Measurements from ENCODE around the gene PCDHA11.
A peak's percentile ranks its signal among the peaks of the same experiment; 100 is the strongest.
"Not testable (repeated sequence)": the region's sequence is repeated elsewhere in the genome, so short reads cannot be mapped to it uniquely, and the experiment has no call there.

PCDHA11 gene

GRCh38 chr5:140849831-140850634, 18.7 kb upstream of the PCDHA11 start:
- not testable (repeated sequence) for H3K4me1 ChIP-seq (ENCODE audit: control insufficient read depth, low read depth, low read length); H3K23ac ChIP-seq (ENCODE audit: low read length); H3K56ac ChIP-seq (ENCODE audit: low read length); H2BK15ac ChIP-seq (replicated peaks; ENCODE audit: low read depth); H2BK5ac ChIP-seq (ENCODE audit: low read length); H2BK120ac ChIP-seq (ENCODE audit: low read depth, low read length); H2AK5ac ChIP-seq (ENCODE audit: low read length); H3K4me3 ChIP-seq (ENCODE audit: low read length); H3K4me2 ChIP-seq (ENCODE audit: low read length); H4K8ac ChIP-seq (ENCODE audit: low read depth, low read length); H3K18ac ChIP-seq (ENCODE audit: low read length); H3K36me3 ChIP-seq (ENCODE audit: control insufficient read depth, insufficient read depth, low read length); H3K79me1 ChIP-seq (ENCODE audit: low read length); H4K5ac ChIP-seq (ENCODE audit: low read length); H3K27ac ChIP-seq (ENCODE audit: low read depth, low read length); H3K79me2 ChIP-seq (ENCODE audit: control insufficient read depth, insufficient read depth, low read length); H3K4ac ChIP-seq (ENCODE audit: low read depth, low read length); H3K27me3 ChIP-seq (ENCODE audit: insufficient read depth, low read length, poor library complexity); H3K9ac ChIP-seq (ENCODE audit: low read length); DNase-seq
- WGBS (ENCODE audit: extremely low coverage, insufficient coverage, low lambda C conversion rate): no CpG with 5 or more reads among the region's 101 CpGs

- H3K36me3 ChIP-seq (ENCODE audit: control insufficient read depth, insufficient read depth, low read length): no peaks in the 10 kb centered on the region
- H4K8ac ChIP-seq (ENCODE audit: low read depth, low read length): no peak within 1 kb of the TSS
- WGBS (ENCODE audit: extremely low coverage, insufficient coverage, low lambda C conversion rate): no CpG with 5 or more reads among the region's 44 CpGs
- no peaks in the 10 kb centered on the region for H3K79me2 ChIP-seq (ENCODE audit: control insufficient read depth, insufficient read depth, low read length)
- no peak within 1 kb of the TSS for H3K4me3 ChIP-seq (ENCODE audit: low read length)
- DNase-seq: peak; percentile 59
- peak within 1 kb of the TSS; percentile 3 for H3K56ac ChIP-seq (ENCODE audit: low read length)
- no peak within 1 kb of the TSS for H3K4me2 ChIP-seq (ENCODE audit: low read length)
- H3K18ac ChIP-seq (ENCODE audit: low read length): no peak within 1 kb of the TSS
- H3K79me1 ChIP-seq (ENCODE audit: low read length): no peaks in the 10 kb centered on the region
- H3K4me1 ChIP-seq (ENCODE audit: control insufficient read depth, low read depth, low read length): no peaks in the 10 kb centered on the region
- peak within 1 kb of the TSS; percentile 34 for H3K9ac ChIP-seq (ENCODE audit: low read length)
- no peak within 1 kb of the TSS for H3K27ac ChIP-seq (ENCODE audit: low read depth, low read length)
- H2BK120ac ChIP-seq (ENCODE audit: low read depth, low read length): no peak within 1 kb of the TSS
- H2BK15ac ChIP-seq (replicated peaks; ENCODE audit: low read depth): no peak within 1 kb of the TSS
- H2AK5ac ChIP-seq (ENCODE audit: low read length): no peak within 1 kb of the TSS
- no peak within 1 kb of the TSS for H3K4ac ChIP-seq (ENCODE audit: low read depth, low read length)
- no peaks in the 10 kb centered on the region for H3K27me3 ChIP-seq (ENCODE audit: insufficient read depth, low read length, poor library complexity)
- no peak within 1 kb of the TSS for H4K5ac ChIP-seq (ENCODE audit: low read length)
- no peak within 1 kb of the TSS for H2BK5ac ChIP-seq (ENCODE audit: low read length)
- no peak within 1 kb of the TSS for H3K23ac ChIP-seq (ENCODE audit: low read length)
These were observed 12.7 kb upstream of the PCDHA11 start, which contains the start of gene PCDHA10 for GRCh38 chr5:140855772-140856674. Gene PCDHA10 (plus strand): TSS chr5:140855897. CDS start chr5:140856049, 152 bp downstream.

- no peaks in the 10 kb centered on the region for H3K79me2 ChIP-seq (ENCODE audit: control insufficient read depth, insufficient read depth, low read length)
- H3K9ac ChIP-seq (ENCODE audit: low read length): no peak overlapping the region
- DNase-seq: no peak
- H4K5ac ChIP-seq (ENCODE audit: low read length): no peak overlapping the region
- no peak overlapping the region for H3K27ac ChIP-seq (ENCODE audit: low read depth, low read length)
- no peak overlapping the region for H3K4ac ChIP-seq (ENCODE audit: low read depth, low read length)
- H3K36me3 ChIP-seq (ENCODE audit: control insufficient read depth, insufficient read depth, low read length): no peaks in the 10 kb centered on the region
- no peaks in the 10 kb centered on the region for H3K79me1 ChIP-seq (ENCODE audit: low read length)
- no peak overlapping the region for H2BK15ac ChIP-seq (replicated peaks; ENCODE audit: low read depth)
- WGBS (ENCODE audit: extremely low coverage, insufficient coverage, low lambda C conversion rate): no CpG with 5 or more reads among the region's 94 CpGs
- H3K18ac ChIP-seq (ENCODE audit: low read length): no peak overlapping the region
- no peak overlapping the region for H3K4me3 ChIP-seq (ENCODE audit: low read length)
- H3K27me3 ChIP-seq (ENCODE audit: insufficient read depth, low read length, poor library complexity): no peaks in the 10 kb centered on the region
- no peak overlapping the region for H3K4me2 ChIP-seq (ENCODE audit: low read length)
- no peak overlapping the region for H2BK120ac ChIP-seq (ENCODE audit: low read depth, low read length)
- no peak overlapping the region for H4K8ac ChIP-seq (ENCODE audit: low read depth, low read length)
- H3K23ac ChIP-seq (ENCODE audit: low read length): no peak overlapping the region
- no peak overlapping the region for H3K56ac ChIP-seq (ENCODE audit: low read length)
- no peak overlapping the region for H2BK5ac ChIP-seq (ENCODE audit: low read length)
- no peak overlapping the region for H2AK5ac ChIP-seq (ENCODE audit: low read length)
- no peaks in the 10 kb centered on the region for H3K4me1 ChIP-seq (ENCODE audit: control insufficient read depth, low read depth, low read length)
These were observed 11.4 kb upstream of the PCDHA11 start for GRCh38 chr5:140857177-140857986.

GRCh38 chr5:140857987-140858240, 10.8 kb upstream of the PCDHA11 start:
- Histone ChIP-seq H2BK5ac (ENCODE audit: low read length) (no peak overlapping the region), H4K8ac (ENCODE audit: low read depth, low read length) (no peak overlapping the region), H3K27me3 (ENCODE audit: insufficient read depth, low read length, poor library complexity) (no peaks in the 10 kb centered on the region), H2AK5ac (ENCODE audit: low read length) (no peak overlapping the region), H3K56ac (ENCODE audit: low read length) (no peak overlapping the region), H3K79me2 (ENCODE audit: control insufficient read depth, insufficient read depth, low read length) (no peaks in the 10 kb centered on the region), H3K79me1 (ENCODE audit: low read length) (no peaks in the 10 kb centered on the region), H3K27ac (ENCODE audit: low read depth, low read length) (no peak overlapping the region), H3K36me3 (ENCODE audit: control insufficient read depth, insufficient read depth, low read length) (no peaks in the 10 kb centered on the region), H3K4me1 (ENCODE audit: control insufficient read depth, low read depth, low read length) (no peaks in the 10 kb centered on the region), H3K4me3 (ENCODE audit: low read length) (no peak overlapping the region), H3K4ac (ENCODE audit: low read depth, low read length) (no peak overlapping the region), H2BK120ac (ENCODE audit: low read depth, low read length) (no peak overlapping the region), H2BK15ac (replicated peaks; ENCODE audit: low read depth) (no peak overlapping the region), H3K18ac (ENCODE audit: low read length) (no peak overlapping the region), H3K9ac (ENCODE audit: low read length) (no peak overlapping the region), H4K5ac (ENCODE audit: low read length) (no peak overlapping the region), H3K4me2 (ENCODE audit: low read length) (no peak overlapping the region), H3K23ac (ENCODE audit: low read length) (no peak overlapping the region)
- no CpG with 5 or more reads among the region's 22 CpGs for WGBS (ENCODE audit: extremely low coverage, insufficient coverage, low lambda C conversion rate)
- DNase-seq: no peak

- H2BK5ac ChIP-seq (ENCODE audit: low read length): no peak overlapping the region
- no peaks in the 10 kb centered on the region for H3K79me2 ChIP-seq (ENCODE audit: control insufficient read depth, insufficient read depth, low read length)
- H3K27ac ChIP-seq (ENCODE audit: low read depth, low read length): no peak overlapping the region
- H3K36me3 ChIP-seq (ENCODE audit: control insufficient read depth, insufficient read depth, low read length): no peaks in the 10 kb centered on the region
- no peak overlapping the region for H2AK5ac ChIP-seq (ENCODE audit: low read length)
- no peaks in the 10 kb centered on the region for H3K79me1 ChIP-seq (ENCODE audit: low read length)
- no peak overlapping the region for H3K23ac ChIP-seq (ENCODE audit: low read length)
- H4K8ac ChIP-seq (ENCODE audit: low read depth, low read length): no peak overlapping the region
- H3K27me3 ChIP-seq (ENCODE audit: insufficient read depth, low read length, poor library complexity): no peaks in the 10 kb centered on the region
- H3K4ac ChIP-seq (ENCODE audit: low read depth, low read length): no peak overlapping the region
- H2BK120ac ChIP-seq (ENCODE audit: low read depth, low read length): no peak overlapping the region
- no peak overlapping the region for H3K56ac ChIP-seq (ENCODE audit: low read length)
- no peak for DNase-seq
- no peak overlapping the region for H3K18ac ChIP-seq (ENCODE audit: low read length)
- H3K4me3 ChIP-seq (ENCODE audit: low read length): no peak overlapping the region
- no peak overlapping the region for H3K4me2 ChIP-seq (ENCODE audit: low read length)
- no peak overlapping the region for H2BK15ac ChIP-seq (replicated peaks; ENCODE audit: low read depth)
- H4K5ac ChIP-seq (ENCODE audit: low read length): no peak overlapping the region
- no peak overlapping the region for H3K9ac ChIP-seq (ENCODE audit: low read length)
- no peaks in the 10 kb centered on the region for H3K4me1 ChIP-seq (ENCODE audit: control insufficient read depth, low read depth, low read length)
- no CpG with 5 or more reads among the region's 76 CpGs for WGBS (ENCODE audit: extremely low coverage, insufficient coverage, low lambda C conversion rate)
These were observed 6.1 kb upstream of the PCDHA11 start for GRCh38 chr5:140862441-140863295.
